HG02973 (cell line): Measurements from ENCODE around the gene ZNF691.
A peak's percentile ranks its signal among the peaks of the same experiment; 100 is the strongest.
"Not testable (repeated sequence)": the region's sequence is repeated elsewhere in the genome, so short reads cannot be mapped to it uniquely, and the experiment has no call there.

Source experiments
- ATAC-seq: cut with Tn5 transposase; IDR thresholded peaks from one replicate; pipeline ENCODE4 v1.9.1; 2021; ENCODE audit warnings: moderate library complexity; ENCODE audit not compliant: unreplicated experiment

The ZNF691 gene, protein sequence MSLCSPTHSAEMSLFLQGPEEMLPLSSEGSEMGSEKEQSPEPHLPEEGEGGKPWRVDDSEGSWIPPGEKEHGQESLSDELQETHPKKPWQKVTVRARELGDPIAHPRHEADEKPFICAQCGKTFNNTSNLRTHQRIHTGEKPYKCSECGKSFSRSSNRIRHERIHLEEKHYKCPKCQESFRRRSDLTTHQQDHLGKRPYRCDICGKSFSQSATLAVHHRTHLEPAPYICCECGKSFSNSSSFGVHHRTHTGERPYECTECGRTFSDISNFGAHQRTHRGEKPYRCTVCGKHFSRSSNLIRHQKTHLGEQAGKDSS

DNA sequence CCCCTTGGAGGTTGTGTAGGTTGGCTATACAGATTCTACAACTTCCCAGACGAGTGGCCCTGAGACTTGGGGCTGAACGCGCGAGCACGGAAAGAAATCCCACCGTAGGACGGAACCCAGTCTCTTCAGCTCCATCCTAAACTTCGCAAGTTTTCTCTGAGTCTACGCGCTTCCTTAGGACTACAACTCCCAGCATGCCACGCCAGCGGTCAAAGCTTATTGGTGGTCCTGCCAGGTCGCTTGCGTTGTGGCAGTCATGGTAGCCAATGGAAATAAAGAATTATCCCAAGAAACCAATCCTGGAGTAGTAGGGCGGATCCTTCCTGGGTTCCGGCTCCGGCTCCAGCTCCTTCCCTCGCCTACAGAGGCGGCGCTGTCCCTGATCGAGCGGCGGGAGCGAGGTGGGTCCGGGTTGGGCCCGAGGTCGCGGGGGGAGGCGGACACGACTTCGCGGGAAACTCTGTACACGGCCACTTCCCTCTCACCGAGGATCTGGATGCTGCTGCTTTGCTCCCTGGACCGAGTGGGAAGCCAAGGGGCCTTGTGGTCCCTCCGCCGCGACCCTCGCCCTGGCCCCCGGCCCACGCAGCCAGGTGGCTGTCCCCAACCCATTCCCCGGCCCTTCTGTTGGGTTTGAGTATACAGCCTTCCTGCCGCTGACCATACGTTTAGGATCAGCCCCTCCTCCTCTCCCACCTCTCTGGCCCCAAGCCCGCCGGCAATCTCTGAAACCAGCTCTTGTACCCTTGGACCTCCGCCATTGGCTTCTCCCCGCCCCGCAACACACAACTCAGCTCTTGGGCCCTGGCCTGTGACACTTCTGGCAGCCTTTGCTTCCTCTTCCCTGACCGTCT is at the start of gene ZNF691:
ZNF691 (plus strand) TSS at position 357 of the 854 bp plus-strand sequence. CDS start 3,046 bp downstream, outside the sequence.
- ATAC-seq: peak; percentile 77

DNA sequence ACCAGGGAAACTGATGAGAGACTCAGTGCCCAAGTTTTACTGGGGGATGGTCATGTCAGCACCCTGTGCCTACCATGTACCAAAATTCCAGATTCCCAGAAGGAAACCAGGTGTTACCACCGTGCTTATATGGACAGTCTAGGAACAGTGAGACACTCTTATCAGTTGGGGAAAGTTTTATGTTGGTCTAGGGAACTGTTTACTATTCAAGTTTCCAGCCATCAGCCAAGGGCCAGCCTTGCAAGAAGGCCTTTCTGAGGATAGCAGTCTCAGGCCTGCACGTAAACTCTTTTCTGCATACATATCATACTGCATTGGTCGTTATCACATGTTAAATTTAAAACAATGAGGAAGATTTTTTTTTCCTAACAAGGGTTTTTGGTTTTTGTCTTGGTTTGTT is 49.0 kb upstream of the ZNF691 start:
- no peak for ATAC-seq

DNA sequence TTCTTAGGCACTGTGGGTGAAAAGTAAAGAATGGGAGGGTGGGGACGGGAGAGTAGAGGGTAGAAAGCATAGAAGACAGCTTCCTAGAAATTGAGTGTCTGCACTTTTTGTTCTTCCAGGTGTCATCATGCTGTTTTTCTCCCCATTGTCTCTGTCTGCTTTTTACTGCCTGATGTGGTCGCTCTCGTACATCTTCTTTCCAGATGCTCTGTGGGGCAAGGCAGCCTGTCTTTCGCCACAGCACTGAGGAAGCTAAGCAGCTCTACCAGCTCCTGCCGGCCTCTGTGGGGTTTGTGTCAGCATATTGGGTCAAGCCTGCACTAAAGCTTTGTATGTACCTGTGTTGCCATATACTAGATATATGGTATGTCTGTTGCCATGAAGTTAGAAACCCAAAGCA is 48.4 kb upstream of the ZNF691 start:
- no peak for ATAC-seq

DNA sequence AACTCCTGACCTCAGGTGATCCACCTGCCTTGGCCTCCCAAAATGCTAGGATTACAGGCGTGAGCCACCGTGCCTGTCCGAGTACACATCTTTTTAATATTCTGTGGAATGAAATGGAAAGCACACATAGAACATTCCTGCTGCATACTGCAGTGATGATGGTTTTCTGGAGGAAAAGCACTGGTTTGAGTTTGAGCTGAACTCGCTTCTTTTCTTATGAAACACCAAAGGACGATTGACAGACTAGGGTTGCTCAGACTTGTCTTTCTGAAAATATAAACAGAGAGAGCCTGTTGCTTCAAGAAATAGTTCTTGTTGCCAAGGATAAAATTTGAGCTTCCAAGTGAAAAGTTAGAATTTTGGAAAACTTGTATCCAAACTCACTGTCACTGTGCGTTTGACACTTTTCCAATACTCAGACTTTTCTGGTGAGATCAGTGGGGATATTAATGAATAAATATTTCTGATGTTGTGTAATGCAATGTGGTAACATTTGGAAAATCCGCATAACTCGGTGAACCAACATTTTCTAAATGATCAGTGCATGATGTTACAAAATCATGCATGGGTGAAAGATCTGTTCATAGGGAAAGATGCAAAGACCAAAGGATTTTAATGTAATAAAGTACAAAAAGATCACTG is 44.5 kb upstream of the ZNF691 start:
- ATAC-seq: no peak

DNA sequence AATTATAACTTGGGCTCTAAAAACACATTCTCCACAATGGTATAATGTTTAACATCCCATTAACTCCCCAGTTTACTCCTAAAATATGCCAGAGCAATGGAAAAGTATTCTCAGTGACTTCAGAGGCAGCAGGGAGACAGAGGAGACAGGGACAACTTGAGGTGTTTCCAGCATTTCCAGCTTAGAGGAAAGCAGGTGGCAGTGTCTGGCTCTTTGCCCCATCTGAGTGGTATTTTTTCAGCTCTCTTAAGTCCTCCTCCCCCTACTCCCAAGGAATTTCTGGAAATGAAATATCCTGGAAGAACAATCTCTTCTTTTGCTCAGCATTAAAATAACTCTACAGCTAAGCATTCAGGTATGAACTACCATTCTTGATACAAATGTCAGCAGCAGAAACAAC is 40.2 kb upstream of the ZNF691 start:
- no peak for ATAC-seq

DNA sequence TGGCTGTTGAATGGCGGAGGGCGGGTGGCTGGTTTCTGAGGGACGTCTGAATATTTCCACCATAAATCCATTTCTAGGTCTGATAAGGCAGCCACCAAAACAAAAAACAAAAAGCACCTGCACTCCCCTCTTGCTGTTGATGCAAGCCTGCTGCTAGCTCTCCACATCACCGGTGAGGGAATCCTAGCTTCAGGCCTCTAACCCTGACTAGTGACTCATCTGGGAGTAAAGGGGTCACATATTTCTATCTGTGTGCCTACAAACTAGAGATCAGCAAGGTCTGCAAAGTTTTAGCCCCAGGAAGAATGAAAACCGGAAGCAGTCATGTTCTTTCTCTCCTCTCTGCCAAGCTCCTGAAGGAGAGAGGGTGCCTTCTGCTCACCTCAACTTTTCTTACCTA is 39.8 kb upstream of the ZNF691 start:
- ATAC-seq: no peak

DNA sequence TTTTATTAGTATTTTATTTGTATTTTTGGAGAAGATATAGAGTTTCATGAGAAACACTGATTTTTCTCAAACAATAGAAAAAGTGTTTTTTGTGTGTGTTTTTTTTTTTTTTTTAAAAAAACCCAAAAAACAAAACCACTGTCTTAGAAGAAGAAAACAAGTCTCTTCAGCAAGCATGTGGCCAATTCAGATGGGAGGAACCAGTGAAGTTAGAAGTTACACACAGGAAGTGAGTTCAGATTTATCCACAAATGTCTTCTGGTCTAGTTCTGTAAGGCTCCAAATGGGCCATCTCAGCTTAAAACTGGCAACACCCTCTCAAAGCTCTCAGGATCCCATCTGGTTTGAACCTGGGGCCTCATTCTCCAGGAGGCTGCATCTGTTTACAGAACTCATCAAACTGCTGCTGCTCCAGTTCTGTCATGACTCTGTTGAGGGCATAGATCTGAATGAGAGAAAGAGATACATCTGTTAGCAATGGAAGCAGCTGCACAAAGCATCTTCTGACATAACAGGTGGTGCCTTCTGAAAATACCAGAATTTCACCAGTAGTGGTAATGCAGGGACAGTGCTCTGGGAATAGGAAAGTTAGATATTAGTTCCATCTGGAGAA is 39.3 kb upstream of the ZNF691 start:
- ATAC-seq: no peak

DNA sequence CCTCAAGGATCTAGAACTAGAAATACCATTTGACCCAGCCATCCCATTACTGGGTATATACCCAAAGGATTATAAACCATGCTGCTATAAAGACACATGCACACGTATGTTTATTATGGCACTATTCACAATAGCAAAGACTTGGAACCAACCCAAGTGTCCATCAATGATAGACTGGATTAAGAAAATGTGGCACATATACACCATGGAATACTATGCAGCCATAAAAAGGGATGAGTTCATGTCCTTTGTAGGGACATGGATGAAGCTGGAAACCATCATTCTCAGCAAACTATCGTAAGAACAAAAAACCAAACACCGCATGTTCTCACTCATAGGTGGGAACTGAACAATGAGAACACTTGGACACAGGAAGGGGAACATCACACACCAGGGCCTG is 31.6 kb upstream of the ZNF691 start:
- not testable (repeated sequence) for ATAC-seq

DNA sequence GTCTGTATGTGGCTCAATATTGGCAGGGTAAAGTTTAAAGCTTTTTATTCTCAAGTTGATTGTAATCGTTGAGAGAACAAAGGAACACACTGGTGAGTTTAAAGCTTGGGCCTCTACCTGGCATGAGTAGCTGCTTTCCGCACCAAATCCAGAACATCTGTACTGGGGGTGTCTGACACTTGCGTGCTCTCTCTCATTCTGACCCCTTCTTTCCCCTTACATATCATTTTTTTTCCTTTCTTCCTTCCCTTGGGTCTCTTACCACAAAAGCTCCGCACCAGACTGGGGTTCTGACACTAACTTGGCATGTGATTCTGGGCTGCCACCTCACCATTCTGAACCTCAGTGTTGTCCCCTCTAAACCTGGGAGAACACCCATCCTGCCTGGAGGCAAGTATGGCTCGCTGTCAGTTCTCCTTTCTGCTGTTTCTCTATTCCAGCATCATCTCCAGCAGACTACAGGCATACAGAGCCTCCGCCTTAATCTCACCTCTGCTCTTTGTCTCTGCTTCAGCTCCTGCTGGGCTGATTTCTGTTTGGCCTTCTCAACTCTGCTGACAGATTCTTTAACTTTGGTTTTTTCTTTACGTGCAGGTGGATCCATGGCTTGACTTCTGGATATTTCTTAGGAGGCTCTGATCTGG is 30.4 kb upstream of the ZNF691 start:
- ATAC-seq: no peak

DNA sequence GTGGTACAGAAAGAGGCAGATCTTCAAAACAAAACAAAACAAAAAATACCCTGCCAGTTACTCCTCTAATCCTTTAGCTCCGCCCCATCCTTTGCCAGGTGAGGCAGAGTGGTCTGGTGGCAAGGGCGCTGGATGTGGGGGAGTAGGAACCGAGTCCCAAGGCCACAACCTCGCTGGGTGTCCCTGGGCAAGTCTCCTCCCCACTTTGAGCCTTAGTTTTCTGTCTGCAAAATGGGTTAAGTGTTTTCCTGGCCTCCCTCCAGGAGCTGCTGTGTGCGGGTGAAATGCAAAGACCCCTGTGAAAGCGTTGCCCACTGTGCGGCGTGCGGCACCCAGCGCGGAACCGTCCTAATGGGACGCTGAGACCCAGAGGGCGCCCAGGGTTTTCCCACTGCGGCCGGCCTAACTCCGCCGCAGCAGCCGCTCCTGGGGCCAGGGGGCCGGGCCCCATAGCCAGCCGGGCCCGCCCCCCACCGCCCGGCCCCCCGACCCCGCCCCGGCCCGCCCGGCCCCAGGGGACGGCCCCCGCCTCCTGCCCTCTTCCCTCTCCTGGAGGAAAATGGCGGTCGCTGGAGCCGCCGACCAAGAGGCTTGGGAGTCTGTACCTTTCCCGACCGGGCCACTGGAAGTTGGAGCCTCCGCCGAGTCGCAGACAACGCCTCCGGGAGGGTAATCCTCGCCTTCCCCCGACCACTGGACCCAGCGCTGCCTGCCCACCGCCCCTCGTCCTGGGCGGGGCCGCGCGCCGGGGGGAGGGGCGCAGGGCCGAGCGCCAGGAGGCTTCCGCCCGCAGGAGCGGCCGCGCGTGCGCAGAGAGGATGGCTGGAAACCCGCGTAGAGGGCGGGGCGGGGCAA is 29.6 kb upstream of the ZNF691 start, which contains the start of the genes ERMAP and SVBP:
ERMAP (plus strand) TSS at position 538 of the 855 bp plus-strand sequence. CDS start 13,327 bp downstream, outside the sequence.
SVBP (minus strand) TSS at position 813 of the 855 bp plus-strand sequence. CDS start 853 bp downstream, outside the sequence.
- peak; percentile 75 for ATAC-seq

DNA sequence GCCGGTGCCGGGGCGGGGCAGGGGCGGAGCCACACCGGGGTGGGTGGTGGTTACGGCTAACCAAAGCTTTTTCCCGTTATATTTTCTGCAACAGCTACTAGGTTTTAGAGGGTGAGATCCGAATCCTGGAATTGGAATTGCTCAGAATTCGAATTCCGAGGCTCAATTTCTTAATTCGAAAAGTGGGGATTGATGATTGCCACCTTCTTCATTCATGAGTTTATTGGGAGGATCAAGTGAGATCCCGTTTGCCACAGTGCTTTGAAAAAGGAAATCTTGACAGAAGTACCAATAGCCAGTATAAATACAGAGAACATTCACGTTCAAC is 29.0 kb upstream of the ZNF691 start:
- no peak for ATAC-seq

DNA sequence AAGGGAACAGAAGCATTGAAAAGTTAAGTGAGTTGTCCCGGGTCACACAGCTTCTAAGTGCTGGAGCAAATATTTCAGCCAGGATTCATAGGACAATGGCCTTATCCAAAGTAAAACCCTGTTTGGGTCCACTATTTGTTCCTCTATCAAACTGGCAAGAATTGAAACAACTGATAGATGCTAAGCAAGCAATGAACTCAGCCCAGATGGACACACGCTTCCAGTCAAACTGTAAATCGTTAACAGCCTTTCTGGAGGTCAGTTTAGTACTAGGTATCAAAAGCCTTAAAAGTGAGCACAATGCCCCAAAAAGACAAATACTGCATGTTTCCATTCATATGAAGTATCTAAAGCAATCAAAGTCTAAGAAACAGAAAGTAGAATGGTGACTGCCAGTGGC is 28.4 kb upstream of the ZNF691 start:
- ATAC-seq: no peak

DNA sequence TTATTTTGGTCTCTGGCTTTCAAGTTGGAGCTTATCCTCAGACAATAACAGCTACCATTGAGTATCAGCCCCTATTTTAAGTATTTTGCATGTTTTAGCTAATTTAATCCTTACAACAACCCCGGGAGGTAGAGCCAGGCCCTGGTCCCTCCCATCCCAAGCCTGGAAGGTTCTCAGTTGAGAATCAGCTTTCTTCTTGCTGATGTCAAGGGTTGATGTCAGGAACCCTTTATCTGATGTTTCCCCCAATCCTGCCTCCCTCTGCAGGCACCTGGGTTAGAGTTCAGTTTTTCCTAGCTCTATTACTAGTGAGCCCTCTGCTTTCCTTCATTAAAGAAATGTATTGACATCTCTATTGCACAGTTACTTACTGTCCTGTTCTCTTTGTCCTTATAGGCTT is 25.6 kb upstream of the ZNF691 start:
- ATAC-seq: no peak

DNA sequence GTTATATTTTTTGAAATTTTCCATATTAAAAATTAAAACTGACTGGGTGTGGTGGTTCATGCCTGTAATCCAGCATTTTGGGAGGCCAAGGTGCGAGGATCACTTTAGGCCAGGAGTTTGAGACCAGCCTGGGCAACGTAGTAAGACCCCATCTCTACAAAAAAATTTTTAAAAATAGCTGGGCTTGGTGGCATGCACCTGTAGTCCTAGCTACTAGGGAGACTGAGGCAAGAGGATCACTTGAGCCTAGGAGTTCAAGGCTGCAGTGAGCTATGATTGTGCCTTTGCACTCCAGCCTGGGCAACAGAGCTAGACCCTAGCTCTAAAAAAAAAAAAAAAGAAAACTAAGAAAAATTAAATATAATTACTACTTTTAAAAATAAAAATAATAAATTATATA is 24.7 kb upstream of the ZNF691 start:
- no peak for ATAC-seq

DNA sequence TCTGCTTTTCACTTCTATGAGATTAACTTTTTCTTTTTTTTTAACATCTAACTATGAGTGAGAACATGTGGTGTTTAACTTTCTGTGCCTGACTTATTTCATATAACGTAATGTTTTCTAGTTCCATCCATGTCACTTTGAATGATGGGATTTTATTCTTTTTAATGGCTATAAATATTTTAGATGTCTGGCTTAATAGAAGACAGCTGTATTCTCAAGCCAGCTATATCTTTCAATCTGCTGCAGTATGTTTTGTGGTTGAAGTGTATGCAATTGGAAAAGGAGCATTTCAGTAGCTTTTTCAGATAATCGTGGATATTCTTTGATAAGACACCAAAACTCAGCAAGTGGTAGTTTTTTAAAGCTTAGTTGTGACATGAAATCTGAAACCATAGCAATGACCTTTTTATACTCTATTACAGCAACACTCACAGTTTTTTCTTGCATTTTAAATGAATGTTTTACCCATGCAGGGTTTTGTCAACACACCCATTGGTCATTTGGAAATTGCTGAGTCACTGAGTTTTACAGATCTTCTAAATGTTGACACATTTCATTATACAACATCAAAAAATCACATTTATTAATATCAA is 23.5 kb upstream of the ZNF691 start:
- ATAC-seq: no peak

DNA sequence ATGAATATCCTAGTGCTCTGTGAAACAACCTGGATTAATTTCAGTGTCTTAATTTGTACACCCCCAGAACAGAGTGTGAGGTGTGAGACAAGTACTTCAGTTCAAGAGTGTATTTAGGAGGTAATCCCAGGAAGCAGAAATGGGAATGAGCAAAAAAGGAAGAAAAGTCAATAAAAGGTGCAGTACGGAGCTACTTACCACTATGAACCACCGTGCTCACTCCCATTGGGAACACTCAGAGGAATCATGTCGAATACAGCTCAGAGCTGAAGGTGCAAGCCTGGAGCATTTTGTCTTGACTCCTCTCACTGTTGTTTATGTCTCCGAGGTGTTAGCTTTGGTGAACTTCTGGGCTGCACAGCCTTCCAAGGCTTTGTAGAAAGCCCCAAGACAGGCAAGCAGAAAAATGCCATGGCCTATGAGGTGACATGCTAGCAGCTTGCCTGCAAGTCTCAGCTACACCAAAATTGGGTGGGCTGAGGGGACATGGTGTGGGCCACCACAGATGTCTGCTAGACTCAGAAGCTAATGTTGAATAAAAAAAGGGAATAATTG is 21.9 kb upstream of the ZNF691 start:
- ATAC-seq: no peak

DNA sequence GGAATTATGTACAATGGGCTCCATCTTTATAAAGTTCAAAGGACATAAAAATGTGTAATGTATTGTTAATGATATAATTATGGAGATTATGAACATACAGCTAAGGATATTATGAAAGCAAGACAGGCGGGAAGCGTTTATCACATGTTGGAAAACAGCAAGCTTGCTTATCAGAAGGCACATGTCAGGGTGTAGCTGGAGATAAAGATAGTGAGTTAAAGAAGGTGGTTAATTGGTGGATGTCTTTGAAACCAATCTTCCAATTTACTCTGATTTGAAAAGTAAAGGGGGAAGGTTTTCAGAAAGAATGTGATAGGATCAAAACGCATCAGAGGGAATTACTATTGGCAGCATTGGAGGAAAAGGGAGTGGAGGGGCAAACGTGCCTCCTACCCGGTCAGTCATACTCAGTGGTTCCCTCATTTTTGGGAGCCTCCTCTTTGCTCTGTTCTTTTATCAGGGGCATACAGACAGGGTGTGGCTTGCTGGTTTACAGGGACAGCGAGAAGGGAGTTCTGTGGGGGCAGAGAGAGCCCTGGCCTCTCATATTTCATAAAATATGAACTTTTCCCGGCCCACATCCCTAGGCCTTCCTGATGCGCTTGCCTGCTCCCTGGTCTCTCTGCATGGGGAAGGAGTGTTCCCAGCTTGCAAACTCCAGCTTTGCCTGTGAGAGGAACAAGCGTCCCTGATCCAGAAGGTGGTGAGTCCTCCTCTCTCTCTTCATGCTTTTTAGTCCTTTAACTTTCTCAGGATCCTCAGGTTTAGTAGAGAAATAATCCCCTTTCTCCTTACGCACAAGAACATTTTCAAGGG is 21.2 kb upstream of the ZNF691 start:
- ATAC-seq: no peak

DNA sequence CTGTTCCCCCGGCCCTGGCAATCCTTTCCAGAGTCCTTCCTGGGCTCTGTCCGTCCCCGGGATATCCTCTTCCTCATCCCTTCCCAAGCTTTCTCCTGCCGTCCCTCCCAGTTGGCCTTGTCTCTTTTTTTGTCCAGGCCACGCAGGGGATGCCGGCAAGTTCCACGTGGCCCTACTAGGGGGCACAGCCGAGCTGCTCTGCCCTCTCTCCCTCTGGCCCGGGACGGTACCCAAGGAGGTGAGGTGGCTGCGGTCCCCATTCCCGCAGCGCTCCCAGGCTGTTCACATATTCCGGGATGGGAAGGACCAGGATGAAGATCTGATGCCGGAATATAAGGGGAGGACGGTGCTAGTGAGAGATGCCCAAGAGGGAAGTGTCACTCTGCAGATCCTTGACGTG is 15.8 kb upstream of the ZNF691 start:
- no peak for ATAC-seq
